ENCODE data around the gene SCAF4.
"Not testable (repeated sequence)": the region's sequence is repeated elsewhere in the genome, so short reads cannot be mapped to it uniquely, and the experiment has no call there.

GRCh38 chr21:31651491-31651890, 80.4 kb downstream of the SCAF4 start:
- TF ChIP-seq CTCF (conservative IDR thresholded peaks at IDR 0.05; ENCODE audit: low read length); EZH2phosphoT487 (IDR thresholded peaks at IDR 0.05; ENCODE audit: borderline replicate concordance, low read depth, low read length): not testable (repeated sequence)
